Activated naive CD4-positive, alpha-beta T cell treated with anti-CD3 and anti-CD28 coated beads, Interleukin-2, amount 50 U/mL, for 16 hours (primary cell): ENCODE results near the gene BLVRA.
"Not testable (repeated sequence)": the region's sequence is repeated elsewhere in the genome, so short reads cannot be mapped to it uniquely, and the experiment has no call there.

Source experiments
- DNase-seq: peaks from one replicate; pipeline ENCODE4 v3.0.0-alpha.2; 2020

Gene BLVRA

DNA sequence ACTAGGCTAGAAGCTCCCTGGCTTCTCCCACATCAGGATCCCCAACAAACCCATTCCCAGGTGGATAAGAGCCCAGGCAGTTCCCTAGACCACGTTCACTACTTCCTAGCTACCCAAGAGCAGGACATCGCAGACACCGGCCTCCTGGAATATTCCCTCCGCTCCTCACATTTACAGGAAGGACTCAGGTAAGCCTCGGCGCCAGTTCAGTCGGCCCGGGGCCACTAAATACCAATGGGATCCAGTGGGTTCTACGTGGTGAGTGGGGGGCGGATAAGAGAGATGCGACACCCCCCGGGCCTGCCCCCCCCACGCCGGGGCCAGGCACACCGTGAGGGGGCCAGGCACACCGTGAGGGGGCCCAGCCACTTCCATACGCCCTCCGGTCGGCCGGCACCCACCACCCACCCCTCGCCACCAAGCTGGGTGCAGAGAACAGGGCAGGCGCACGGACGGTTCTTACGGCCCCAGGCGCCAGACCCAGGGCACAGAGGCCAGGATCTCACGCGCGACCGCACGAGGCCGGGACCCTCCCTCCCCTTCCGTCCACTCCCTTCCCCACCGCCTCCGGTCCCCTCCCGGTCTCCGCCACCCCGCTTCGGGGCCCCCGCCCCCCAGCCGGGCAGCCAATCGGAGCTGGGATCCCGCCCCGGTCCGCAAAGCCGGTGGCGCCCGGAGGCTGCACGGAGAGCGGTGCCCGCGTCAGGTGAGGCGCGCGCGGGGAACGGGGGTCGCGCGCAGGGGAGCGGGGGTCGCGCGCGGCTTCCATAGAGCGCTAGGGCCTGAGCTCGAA, at the start of gene BLVRA:
BLVRA (plus strand) TSS at position 652 of the 793 bp plus-strand sequence. CDS start 12,479 bp downstream, outside the sequence.
- DNase-seq, result peak; percentile 73

GRCh38 chr7:43711503-43711902, 47.0 kb upstream of the BLVRA start:
- no peak for DNase-seq

GRCh38 chr7:43715966-43716365, 42.5 kb upstream of the BLVRA start:
- not testable (repeated sequence) for DNase-seq

- no peak for DNase-seq
Observed at GRCh38 chr7:43716598-43716997, 41.9 kb upstream of the BLVRA start.

DNA sequence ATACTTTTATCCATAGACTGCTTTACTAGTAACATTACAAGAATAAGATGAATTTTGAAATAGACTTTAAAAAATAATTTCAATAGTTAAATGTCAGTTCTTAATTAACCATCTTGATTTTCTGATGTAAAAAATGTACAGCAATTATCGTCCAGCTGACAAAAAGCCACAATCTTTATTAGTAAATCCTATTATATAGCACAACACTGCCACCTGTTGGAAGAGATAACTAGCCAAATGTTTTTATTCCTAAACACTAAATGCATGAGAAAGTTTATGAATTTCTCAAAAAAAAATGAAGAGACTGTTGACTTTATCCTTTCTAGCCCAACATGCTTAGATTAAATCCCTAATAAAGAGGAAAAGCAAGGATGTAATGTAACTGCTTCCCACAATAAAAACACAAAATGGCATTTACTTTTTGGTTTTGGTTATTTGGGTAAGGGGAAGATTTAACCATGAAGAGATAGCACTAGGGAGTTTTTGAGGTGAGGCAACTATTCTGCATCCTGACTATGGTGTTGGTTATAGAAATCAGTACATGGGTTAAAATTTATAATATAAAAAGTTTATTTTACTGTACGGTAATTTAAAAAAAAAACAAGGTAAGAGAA, 37.2 kb upstream of the BLVRA start:
- no peak for DNase-seq

DNA sequence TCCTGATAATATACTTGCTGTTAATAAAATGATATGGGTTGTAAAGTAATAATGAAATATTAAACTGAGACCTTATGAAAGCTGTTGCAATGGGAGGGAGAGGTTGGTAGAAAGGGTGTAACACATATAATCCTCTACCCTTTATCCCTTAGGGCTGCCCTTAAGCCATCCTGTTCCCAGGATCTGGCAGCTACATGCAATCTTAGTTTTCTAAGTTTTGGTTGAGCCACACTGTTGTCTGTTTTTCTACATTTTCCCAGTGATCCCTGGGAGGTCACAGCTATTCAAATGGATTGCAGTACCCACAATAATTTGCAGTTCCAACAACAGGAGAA, 35.5 kb upstream of the BLVRA start:
- no peak for DNase-seq

DNA sequence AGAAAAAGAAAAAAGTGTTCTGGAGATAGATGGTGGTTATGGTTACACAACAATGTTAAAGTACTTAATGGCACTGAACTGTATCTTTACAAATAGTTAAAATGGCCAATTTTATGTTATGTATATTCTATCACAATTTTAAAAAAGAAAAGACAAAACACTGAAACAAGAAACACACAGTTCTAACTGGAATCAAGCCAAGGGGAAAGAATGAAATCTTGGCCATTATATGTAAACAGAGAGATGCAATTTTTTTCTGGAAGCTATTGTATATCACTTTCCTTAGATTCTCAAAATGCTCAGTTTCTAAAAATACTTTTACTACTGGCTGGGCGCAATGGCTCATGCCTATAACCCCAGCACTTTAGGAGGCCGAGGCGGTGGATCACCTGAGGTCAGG, 33.2 kb upstream of the BLVRA start:
- no peak for DNase-seq

DNA sequence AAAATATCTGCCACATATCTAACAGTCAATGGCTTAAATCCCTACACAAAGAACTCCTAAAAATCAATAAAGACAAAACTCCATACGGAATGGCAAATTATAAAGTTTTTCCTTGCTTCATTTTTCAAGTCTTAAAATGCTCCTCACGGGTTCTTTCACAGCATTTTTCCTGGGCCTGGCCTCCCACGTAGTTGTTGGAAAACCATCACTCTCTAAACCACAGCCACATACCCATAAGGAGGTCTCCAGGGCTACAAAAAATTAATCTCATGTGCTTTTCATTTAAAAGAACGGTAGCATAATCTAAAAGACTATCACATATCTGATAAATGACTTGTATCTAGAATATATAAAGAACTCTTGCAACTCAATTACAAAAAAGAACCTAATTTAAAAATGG, 32.0 kb upstream of the BLVRA start:
- no peak for DNase-seq

- no peak for DNase-seq
Observed at GRCh38 chr7:43727003-43727402, 31.5 kb upstream of the BLVRA start.

- DNase-seq, result no peak
Observed at GRCh38 chr7:43727494-43727893, 31.0 kb upstream of the BLVRA start.

DNA sequence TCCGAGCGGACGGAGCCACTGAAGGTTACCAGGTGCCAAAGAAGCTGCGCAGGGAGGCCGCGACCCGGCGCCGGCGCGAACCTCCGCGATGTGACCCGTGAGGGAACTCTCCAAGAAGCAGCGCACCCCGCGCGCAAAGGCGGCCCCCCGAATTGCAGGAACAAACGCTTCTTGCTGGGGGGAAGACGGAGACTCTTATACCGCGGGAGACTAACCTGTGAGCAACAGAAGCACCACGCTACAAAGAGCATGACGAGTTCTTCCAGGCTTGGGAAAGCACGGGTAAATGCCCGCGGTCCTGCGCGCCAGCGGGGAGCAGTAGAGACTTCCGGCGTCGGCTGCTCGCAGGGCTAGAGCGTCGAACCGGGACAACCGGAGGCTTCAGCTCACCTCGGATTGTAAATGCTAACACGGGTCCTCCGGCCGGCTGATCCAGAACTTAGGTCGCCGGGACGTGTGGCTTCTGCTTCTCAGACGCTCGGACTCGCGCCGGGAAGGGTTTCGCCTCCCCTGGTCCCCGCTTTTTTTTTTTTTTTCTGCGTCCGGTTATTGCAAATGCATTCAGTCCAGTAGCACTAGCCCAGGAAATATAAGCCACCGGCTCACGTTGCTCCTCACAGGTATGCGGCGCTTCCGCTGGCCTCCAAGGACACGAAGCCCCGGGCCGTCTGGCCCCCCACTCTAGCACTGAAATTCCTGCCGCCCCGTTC, 29.1 kb upstream of the BLVRA start, which contains the start of gene COA1:
COA1 (minus strand) TSS at position 310 of the 710 bp plus-strand sequence. CDS start 80,909 bp downstream, outside the sequence.
- peak; percentile 84 for DNase-seq

- DNase-seq, result no peak
Observed at GRCh38 chr7:43729924-43730248, 28.6 kb upstream of the BLVRA start.

DNA sequence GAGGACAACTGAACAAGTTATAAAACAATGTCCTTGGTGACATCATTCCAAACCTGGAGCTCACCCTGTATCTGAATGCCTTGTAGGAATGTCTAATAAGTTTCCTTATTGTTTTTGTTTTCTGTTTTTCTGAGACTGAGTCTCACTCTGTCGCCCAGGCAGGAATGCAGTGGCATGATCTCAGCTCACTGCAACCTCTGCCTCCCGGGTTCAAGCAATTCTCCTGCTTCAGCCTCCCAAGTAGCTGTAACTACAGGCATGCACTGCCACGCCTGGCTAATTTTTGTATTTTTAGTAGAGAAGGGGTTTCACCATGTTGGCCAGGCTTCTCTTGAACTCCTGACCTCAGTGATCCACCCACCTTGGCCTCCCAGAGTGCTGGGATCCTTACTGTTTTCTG, 27.0 kb upstream of the BLVRA start:
- not testable (repeated sequence) for DNase-seq

DNA sequence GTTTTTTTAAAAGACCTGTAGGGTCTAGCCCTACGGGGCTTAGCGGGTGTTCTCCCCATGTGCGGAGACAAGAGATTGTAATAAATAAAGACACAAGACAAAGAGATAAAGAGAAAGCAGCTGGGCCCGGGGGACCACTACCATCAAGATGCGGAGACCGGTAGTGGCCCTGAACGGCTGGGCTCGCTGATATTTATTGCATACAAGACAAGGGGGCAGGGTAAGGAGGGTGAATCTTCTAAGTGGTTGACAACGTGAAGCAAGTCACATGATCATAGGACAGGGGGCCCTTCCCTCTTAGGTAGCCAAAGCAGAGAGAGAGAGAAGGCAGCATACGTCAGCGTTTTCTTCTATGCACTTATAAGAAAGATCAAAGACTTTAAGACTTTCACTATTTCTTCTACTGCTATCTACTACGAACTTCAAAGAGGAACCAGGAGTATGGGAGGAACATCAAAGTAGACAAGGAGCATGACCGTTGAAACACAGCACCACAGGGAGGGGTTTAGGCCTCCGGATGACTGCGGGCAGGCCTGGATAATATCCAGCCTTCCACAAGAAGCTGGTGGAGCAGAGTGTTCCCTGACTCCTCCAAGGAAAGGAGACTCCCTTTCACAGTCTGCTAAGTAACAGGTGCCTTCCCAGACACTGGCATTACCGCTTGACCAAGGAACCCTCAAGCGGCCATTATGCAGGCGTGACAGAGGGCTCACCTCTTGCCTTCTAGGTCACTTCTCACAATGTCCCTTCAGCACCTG, 23.7 kb upstream of the BLVRA start:
- DNase-seq, result not testable (repeated sequence)

DNA sequence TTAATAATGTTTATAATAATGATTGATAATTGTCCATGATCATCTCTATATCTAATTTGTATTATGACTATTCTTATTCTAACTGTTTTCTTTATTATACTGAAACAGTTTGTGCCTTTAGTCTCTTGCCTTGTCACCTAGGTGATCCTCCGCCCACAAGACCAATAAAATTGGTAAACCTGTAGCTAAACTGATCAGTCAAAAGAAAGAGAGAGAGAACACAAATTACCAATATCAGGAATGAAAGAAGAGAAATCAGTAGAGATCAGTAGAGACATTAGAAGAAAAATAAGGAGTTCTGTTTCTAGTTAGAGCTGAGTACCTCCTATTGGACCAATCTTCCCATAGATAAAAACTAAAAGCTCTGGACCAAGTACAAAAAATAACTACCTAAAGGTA, 23.1 kb upstream of the BLVRA start:
- no peak for DNase-seq

DNA sequence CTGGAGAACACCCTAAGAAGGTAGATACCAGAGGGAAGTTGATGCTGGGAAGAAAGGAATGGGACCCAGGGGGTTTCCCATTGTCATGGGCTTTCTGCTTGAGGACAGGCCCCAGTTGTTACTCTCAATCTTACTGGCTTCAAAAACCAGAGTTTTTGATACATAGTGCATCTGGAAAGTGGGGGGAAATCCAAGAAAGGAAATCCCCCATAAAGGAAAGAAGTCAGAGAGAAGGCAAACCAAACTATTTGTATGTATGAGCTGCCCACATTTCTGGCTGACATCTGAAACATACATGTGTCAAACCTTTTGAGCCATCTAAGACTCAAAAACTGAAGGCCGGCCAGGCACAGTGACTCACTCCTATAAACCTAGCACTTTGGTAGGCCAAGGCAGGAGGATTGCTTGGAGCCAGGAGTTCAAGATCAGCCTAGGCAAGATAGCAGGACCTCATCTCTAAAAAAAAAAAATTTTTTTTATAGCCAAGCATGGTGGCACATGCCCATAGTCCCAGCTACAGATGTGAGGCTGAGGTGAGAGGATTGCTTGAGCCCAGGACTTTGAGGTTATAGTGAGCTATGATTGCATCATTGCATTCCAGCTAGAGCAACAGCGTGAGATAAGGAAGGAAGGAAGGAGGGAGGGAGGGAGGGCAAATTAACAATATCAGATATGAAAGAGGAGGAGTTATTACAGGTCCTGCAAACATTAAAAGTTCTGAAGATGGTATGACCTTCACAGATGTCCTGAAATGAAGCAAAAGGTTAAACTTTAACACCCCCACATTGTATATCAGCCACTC, 22.5 kb upstream of the BLVRA start:
- peak; percentile 36 for DNase-seq

DNA sequence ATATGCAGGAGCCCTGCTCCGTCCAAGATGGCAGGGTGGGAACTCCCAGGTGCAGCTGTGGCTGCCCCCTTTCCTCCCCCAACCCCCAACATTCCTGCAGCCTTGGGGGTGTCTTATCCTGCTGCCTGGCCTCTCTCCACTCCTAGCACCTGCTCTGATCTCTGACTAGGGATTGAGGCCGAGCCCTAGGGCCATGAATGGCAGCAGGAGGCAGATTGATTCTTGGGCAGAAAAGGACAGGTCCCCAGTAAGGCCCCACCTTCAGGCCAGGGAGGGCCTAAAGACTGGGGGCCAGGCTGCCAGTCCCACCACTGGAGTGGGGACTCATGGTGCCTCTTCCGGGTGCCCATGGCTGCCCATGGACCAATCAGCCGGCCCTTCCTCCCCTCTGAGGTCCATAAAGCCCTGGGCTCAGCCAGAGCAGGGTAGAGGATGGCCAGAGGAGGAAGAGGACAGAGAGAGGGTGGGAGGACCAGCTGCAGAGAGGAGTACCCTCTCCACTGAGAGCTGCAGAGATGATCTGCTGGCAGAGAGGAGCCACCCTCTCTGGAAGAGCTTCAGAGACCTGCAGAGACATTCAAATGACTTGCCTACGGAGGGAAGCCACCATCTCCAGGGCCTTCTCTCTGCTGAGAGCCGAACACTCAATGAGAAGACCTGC, 20.9 kb upstream of the BLVRA start:
- DNase-seq, result no peak

DNA sequence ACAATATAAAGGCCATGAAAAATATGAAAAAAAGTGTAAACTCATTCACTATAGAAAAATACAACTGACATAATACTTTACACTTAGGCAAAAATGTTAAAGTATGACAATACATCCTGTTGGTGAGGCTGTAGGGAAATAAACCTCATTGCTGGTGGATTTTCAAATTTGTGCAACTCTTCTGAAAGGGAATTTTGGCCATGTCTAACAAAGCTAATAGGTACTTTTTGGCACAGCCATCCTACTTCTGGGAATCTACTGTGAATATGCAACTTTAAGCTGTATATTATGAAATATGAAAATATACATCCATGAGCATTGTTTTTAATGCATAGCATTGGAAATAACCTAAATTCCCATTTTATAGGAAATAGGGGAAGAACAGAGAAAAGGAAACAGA, 15.8 kb upstream of the BLVRA start:
- DNase-seq, result no peak

DNA sequence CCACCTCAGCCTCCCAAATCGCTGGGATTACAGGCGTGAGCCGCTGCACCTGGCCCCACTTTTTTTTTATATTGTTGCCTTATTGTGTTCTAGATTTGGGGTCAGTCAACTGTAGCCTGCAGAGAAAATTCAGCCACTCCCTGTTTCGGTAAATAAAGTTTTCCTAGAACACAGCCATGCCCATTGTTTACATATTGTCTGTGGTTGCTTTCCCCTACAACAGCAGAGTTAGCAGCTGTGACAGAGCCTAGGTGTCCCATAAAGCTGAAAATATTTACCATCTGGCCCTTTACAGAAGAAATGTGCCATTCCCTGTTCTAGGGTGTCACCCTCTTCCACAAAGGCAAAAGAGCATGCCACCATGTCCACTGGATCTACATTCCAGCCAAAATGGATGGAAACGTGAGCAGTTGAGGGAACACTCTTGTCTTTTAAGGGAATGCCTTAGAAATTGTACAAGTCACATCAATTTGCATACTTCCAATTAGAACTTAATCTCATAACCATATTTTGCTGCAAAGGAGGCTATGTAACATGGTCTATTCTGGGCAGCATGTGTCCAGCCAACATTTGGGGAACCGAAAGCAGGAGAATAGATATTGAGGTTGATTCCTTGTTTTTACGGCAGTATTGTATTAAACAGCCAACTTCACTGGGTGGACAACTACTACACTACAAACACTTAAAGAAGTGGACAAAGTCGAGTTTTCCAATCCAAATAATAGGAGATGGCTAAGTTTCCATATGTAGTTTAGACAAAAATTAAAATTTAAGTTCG, 11.0 kb upstream of the BLVRA start:
- no peak for DNase-seq

- no peak for DNase-seq
Observed at GRCh38 chr7:43749383-43749940, 9.0 kb upstream of the BLVRA start.
